HUES64 (cell line): Measurements from ENCODE around the gene FMO5.
"Not testable (repeated sequence)": the region's sequence is repeated elsewhere in the genome, so short reads cannot be mapped to it uniquely, and the experiment has no call there.

Source experiments
- H3K27ac ChIP-seq: 2 replicates; pipeline ENCODE4 v1.7.0; 2013; ENCODE audit warnings: low read depth, low read length, inconsistent platforms
- H3K27me3 ChIP-seq: 2 replicates; pipeline ENCODE4 v1.6.1; 2013; ENCODE audit warnings: mild to moderate bottlenecking, low read length; ENCODE audit not compliant: insufficient read depth
- H3K36me3 ChIP-seq: 2 replicates; pipeline ENCODE4 v1.6.1; 2013; ENCODE audit warnings: mild to moderate bottlenecking, low read length; ENCODE audit not compliant: insufficient read depth
- H3K4me1 ChIP-seq: 2 replicates; pipeline ENCODE4 v1.6.1; 2013; ENCODE audit warnings: mild to moderate bottlenecking, low read length, moderate library complexity; ENCODE audit not compliant: insufficient read depth
- H3K4me3 ChIP-seq: 2 replicates; pipeline ENCODE4 v1.5.1; 2013; ENCODE audit warnings: mild to moderate bottlenecking, low read length, moderate library complexity
- H3K9ac ChIP-seq: 2 replicates; pipeline ENCODE4 v1.6.1; 2013; ENCODE audit warnings: mild to moderate bottlenecking, low read depth, low read length
- H3K9me3 ChIP-seq: 2 replicates; pipeline ENCODE4 v1.6.1; 2013; ENCODE audit warnings: low read depth, low read length; ENCODE audit not compliant: insufficient read depth
- WGBS: fragments of 150-250, 120-280 bp; methylation state at CpG from one replicate; pipeline ENCODE4 v1.1.7; 2013; ENCODE audit warnings: missing lambda C conversion rate; 5-methylcytosine and 5-hydroxymethylcytosine counted together

Gene FMO5

DNA sequence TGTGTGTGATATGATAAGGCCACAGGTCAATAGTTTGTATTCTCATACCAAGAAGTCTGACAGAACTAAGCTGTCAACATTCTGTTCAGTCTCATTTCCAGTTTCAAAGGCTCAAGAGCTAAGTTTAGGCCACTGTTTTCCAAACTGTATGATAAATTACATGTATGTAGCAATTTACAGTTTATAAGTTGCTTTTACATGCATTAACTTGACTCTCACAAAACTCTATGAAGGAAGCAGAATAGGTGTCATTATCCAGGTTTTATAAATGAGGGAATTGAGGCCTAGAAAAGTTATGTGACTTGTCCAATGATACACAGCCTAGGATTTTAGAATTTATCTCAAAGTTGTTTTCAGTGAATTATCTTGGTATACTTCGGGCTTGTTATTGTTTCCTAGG, 23.4 kb downstream of the FMO5 start:
- Histone ChIP-seq H3K36me3 (no peaks in the 10 kb centered on the region), H3K27me3 (no peaks in the 10 kb centered on the region), H3K9ac (no peak overlapping the region), H3K4me3 (no peak overlapping the region), H3K27ac (no peak overlapping the region), H3K4me1 (no peaks in the 10 kb centered on the region), H3K9me3 (no peaks in the 10 kb centered on the region)
- 100% methylated on average over 1 of the region's 1 CpG for WGBS

DNA sequence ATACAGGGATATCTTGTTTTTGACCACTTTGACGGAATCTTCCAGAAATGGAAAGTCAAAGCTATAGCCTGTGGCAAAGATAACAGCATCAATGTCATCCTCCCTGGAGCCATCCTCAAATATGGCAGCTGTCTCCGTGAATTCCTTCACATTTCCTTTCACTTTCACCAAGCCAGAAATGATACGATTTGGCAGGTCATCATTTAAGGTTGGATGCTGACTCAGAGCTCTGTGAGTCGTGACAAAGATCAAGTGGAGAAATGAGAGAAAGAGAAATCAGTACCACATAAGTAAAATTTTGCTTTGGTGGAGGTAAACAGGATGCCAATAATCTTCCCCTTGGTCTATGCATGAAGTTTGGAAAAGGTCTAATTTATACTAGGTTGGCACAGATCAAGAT, 23.9 kb downstream of the FMO5 start:
- no peak overlapping the region for H3K27ac ChIP-seq
- no peaks in the 10 kb centered on the region for H3K9me3 ChIP-seq
- H3K9ac ChIP-seq = no peak overlapping the region
- 94% methylated on average over 4 of the region's 4 CpGs for WGBS
- H3K4me1 ChIP-seq = no peaks in the 10 kb centered on the region
- no peaks in the 10 kb centered on the region for H3K36me3 ChIP-seq
- H3K4me3 ChIP-seq = no peak overlapping the region
- H3K27me3 ChIP-seq = no peaks in the 10 kb centered on the region

GRCh38 chr1:147197324-147197723, 27.8 kb downstream of the FMO5 start:
- H3K27ac ChIP-seq, H3K4me3 ChIP-seq, H3K9ac ChIP-seq, H3K27me3 ChIP-seq, H3K4me1 ChIP-seq, H3K36me3 ChIP-seq, H3K9me3 ChIP-seq: not testable (repeated sequence)
- WGBS = 97% methylated on average over 3 of the region's 3 CpGs

DNA sequence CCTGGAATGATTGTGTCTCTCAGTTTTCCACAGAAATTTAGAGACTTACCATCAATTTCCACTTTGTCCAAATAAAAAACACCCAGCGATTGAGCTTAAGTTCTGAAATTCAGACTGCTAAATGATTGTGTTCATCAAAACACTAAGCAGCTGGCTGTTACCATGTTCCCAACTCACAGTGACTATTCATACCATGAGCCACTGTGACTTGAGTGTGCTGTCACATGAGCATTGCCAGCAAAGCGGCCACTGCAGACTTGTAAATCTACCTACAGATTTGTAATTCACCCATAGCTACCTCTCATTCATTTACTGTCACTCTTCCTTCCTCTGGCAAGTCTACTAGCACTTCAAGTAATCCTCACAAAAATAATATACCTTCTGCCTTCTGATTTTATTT, 35.6 kb downstream of the FMO5 start:
- Histone ChIP-seq H3K4me1 (peaks cover 11% of the 10 kb centered on the region), H3K9me3 (no peaks in the 10 kb centered on the region), H3K36me3 (no peaks in the 10 kb centered on the region), H3K9ac (no peak overlapping the region), H3K27me3 (no peaks in the 10 kb centered on the region), H3K27ac (no peak overlapping the region), H3K4me3 (no peak overlapping the region)
- WGBS = 92% methylated on average over 2 of the region's 2 CpGs

DNA sequence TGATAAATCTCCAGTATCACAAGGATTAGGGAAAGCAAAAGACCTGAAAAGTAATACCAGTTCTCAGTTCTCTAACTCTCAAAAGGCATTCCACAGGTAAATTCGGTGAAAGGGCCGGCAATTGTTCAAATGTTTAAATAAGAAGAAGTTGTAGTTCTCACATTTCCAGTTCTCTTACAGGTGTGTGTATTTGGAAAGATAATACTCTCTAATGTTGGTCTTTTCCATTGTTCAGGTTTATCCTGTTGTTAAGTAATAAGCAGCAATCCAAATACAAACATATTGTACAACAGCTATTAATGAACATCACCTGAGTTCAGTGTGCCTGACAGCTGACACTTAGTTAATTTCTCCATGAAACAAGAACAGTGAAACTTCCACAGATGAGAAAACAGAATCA, 39.7 kb downstream of the FMO5 start:
- WGBS = 77% methylated on average over 2 of the region's 2 CpGs
- Histone ChIP-seq H3K36me3 (no peaks in the 10 kb centered on the region), H3K27ac (no peak overlapping the region), H3K4me1 (peaks cover 12% of the 10 kb centered on the region), H3K9ac (no peak overlapping the region), H3K4me3 (no peak overlapping the region), H3K27me3 (no peaks in the 10 kb centered on the region), H3K9me3 (no peaks in the 10 kb centered on the region)

DNA sequence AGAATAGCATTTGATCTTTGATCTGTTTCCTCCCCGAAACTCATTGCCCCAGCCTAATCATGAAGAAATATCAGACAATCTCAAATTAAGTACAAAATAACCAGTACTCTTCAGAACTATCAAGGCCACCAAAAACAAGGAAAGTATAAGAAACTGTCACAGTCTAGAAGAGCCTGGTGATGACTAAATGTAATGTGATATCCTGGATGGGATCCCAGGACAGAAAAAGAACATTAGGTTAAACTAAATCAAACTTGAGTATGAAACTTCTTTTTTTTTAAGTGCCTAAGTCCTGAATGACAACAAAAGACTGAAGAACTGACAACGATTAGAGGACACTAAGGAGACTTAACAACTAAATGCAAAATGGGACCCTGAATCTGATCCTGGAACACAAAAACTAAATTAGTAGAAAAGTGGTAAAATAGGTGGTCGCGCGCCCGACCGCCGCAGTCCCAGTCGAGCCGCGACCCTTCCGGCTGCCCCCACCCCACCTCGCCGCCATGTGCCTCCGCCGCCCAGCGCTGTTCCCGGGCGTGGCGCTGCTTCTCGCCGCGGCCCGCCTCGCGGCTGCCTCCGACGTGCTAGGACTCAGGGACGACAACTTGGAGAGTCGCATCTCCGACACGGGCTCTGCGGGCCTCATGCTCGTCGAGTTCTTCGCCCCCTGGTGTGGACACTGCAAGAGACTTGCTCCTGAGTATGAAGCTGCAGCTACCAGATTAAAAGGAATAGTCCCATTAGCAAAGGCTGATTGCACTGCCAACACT, 47.3 kb downstream of the FMO5 start:
- no peak overlapping the region for H3K27ac ChIP-seq
- peaks cover 4% of the 10 kb centered on the region; the same call in 1 of the 2 replicates for H3K4me1 ChIP-seq
- no peaks in the 10 kb centered on the region for H3K9me3 ChIP-seq
- no peak overlapping the region for H3K9ac ChIP-seq
- H3K4me3 ChIP-seq = no peak overlapping the region
- H3K36me3 ChIP-seq = no peaks in the 10 kb centered on the region
- no peaks in the 10 kb centered on the region for H3K27me3 ChIP-seq
- WGBS = 94% methylated on average over 36 of the region's 36 CpGs

- no peaks in the 10 kb centered on the region for H3K9me3 ChIP-seq
- peak within 1 kb of the TSS; percentile 78 for H3K9ac ChIP-seq
- peaks cover 25% of the 10 kb centered on the region for H3K4me1 ChIP-seq
- peak within 1 kb of the TSS; percentile 90 for H3K27ac ChIP-seq
- H3K4me3 ChIP-seq = peak within 1 kb of the TSS; percentile 92
- H3K36me3 ChIP-seq = peaks cover 2% of the 10 kb centered on the region
- under 1% methylated on average over 72 of the region's 72 CpGs for WGBS
- H3K27me3 ChIP-seq = no peaks in the 10 kb centered on the region
Measured at GRCh38 chr1:147172168-147173016, 52.7 kb downstream of the FMO5 start, which contains the start of gene PRKAB2. Gene PRKAB2 (minus strand): TSS chr1:147172470. CDS start chr1:147172144, 326 bp downstream.

- H3K9ac ChIP-seq = peak overlapping the region; percentile 78
- under 1% methylated on average over 32 of the region's 32 CpGs for WGBS
- H3K4me3 ChIP-seq = peak overlapping the region; percentile 92
- H3K36me3 ChIP-seq = peaks cover 10% of the 10 kb centered on the region
- H3K27me3 ChIP-seq = no peaks in the 10 kb centered on the region
- no peaks in the 10 kb centered on the region for H3K9me3 ChIP-seq
- peak overlapping the region; percentile 90 for H3K27ac ChIP-seq
- H3K4me1 ChIP-seq = peaks cover 25% of the 10 kb centered on the region
Measured at GRCh38 chr1:147171399-147172167, 53.6 kb downstream of the FMO5 start.

GRCh38 chr1:147169840-147170674, 55.1 kb downstream of the FMO5 start:
- H3K4me3 ChIP-seq = peak overlapping the region; percentile 92
- H3K4me1 ChIP-seq = peaks cover 25% of the 10 kb centered on the region
- H3K27ac ChIP-seq = no peak overlapping the region
- WGBS = 77% methylated on average over 6 of the region's 6 CpGs
- peaks cover 24% of the 10 kb centered on the region for H3K36me3 ChIP-seq
- no peaks in the 10 kb centered on the region for H3K27me3 ChIP-seq
- H3K9me3 ChIP-seq = no peaks in the 10 kb centered on the region
- no peak overlapping the region for H3K9ac ChIP-seq

- WGBS = 88% methylated on average over 1 of the region's 3 CpGs
- Histone ChIP-seq H3K27me3 (no peaks in the 10 kb centered on the region), H3K4me1 (peaks cover 25% of the 10 kb centered on the region), H3K9me3 (no peaks in the 10 kb centered on the region), H3K27ac (no peak overlapping the region), H3K9ac (no peak overlapping the region), H3K4me3 (peak overlapping the region; percentile 13; the same call in 1 of the 2 replicates), H3K36me3 (peaks cover 32% of the 10 kb centered on the region)
Measured at GRCh38 chr1:147169171-147169570, 56.0 kb downstream of the FMO5 start.
